ENCODE measurements around the gene CNTNAP2. TPM values are rescaled to one million over a fixed set of nuclear protein-coding genes. Genes with fewer than 3 reads are reported as not detected.

The CNTNAP2 gene
- total and polyA plus RNA-seq, 9 of the 15 experiments (the other 6 are each of a cell fraction or from before 2014, with no cell fraction given) = 0.04 to 0.62 (median 0.09) TPM; not detected in 4

- no peak for DNase-seq (ENCODE audit: extremely low read depth in 1 of 4, low spot score in 3 of 4)
- Histone ChIP-seq H3K36me3 (ENCODE audit: control insufficient read depth, insufficient read depth, low read length) (no peaks in the 10 kb centered on the region), H2AFZ (ENCODE audit: low read depth, low read length) (no peak overlapping the region; the same call in 1 of the 2 replicates), H3K4me2 (ENCODE audit: insufficient read depth, low read length) (no peak overlapping the region), H3K9me1 (ENCODE audit: control insufficient read depth, insufficient read depth, low read length) (no peaks in the 10 kb centered on the region), H4K20me1 (replicated peaks; ENCODE audit: control insufficient read depth, insufficient read depth, low read length) (no peaks in the 10 kb centered on the region), H3K4me3 (no peak overlapping the region), H3K9ac (ENCODE audit: insufficient read depth in 1 of 2, low read depth in 2 of 2, low read length in 2 of 2) (no peak overlapping the region), H3K79me2 (ENCODE audit: control insufficient read depth, insufficient read depth, low read length) (no peaks in the 10 kb centered on the region), H3K27ac (ENCODE audit: extremely low read depth, low read depth, low read length) (no peak overlapping the region), H3K9me3 (replicated peaks; ENCODE audit: control insufficient read depth, insufficient read depth, low read depth, low read length) (no peaks in the 10 kb centered on the region), H3K27me3 (ENCODE audit: control insufficient read depth in 2 of 2, insufficient read depth in 2 of 2, low read length in 2 of 2) (no peaks in the 10 kb centered on the region), H3K4me1 (replicated peaks in 1 of 2; ENCODE audit: control insufficient read depth in 2 of 2, insufficient read depth in 2 of 2, low read length in 2 of 2) (no peaks in the 10 kb centered on the region)
- WGBS (ENCODE audit: insufficient coverage, low coverage, missing lambda C conversion rate) = 3% methylated on average over 6 of the region's 6 CpGs
- ChIA-PET POLR2A (no interaction called here), CTCF (ENCODE audit: low intra/inter-chr PET ratio) (no interaction called here)
- in situ Hi-C loops (cut with MboI) (no loop called here), intact Hi-C loops (cut with micrococcal nuclease) (no loop called here)
- no peak for FAIRE-seq
- BruUV-seq (replicated peaks) = no TSS peak
- TF ChIP-seq SOX6 (IDR thresholded peaks at IDR 0.05) (no peak), SMAD3 (CRISPR knock-in tag; conservative IDR thresholded peaks at IDR 0.05) (no peak), CBX1 (IDR thresholded peaks at IDR 0.05; ENCODE audit: low read depth) (no peak), ZBTB17 (CRISPR knock-in tag; IDR thresholded peaks at IDR 0.05) (no peak), ZNF444 (CRISPR knock-in tag; IDR thresholded peaks at IDR 0.05) (no peak), C11orf30 (IDR thresholded peaks at IDR 0.05; ENCODE audit: low read depth) (no peak), ZNF354B (CRISPR knock-in tag; IDR thresholded peaks at IDR 0.05) (no peak)
- peak; percentile 55 for ATAC-seq
Observed at GRCh38 chr7:148153616-148154284, 2037.1 kb downstream of the CNTNAP2 start.

GRCh38 chr7:148155000-148155399, 2038.4 kb downstream of the CNTNAP2 start:
- in situ Hi-C loops (cut with MboI) = no loop called here
- POLR2A ChIA-PET = no interaction called here
- no TSS peak for BruUV-seq (replicated peaks)

More at GRCh38 chr7:148155000-148155399, 2038.4 kb downstream of the CNTNAP2 start:
- 3% methylated on average over 9 of the region's 9 CpGs for WGBS (ENCODE audit: insufficient coverage, low coverage, missing lambda C conversion rate)
- Histone ChIP-seq H3K79me2 (ENCODE audit: control insufficient read depth, insufficient read depth, low read length) (no peaks in the 10 kb centered on the region), H3K9me1 (ENCODE audit: control insufficient read depth, insufficient read depth, low read length) (no peaks in the 10 kb centered on the region), H3K4me2 (ENCODE audit: insufficient read depth, low read length) (no peak overlapping the region), H4K20me1 (replicated peaks; ENCODE audit: control insufficient read depth, insufficient read depth, low read length) (no peaks in the 10 kb centered on the region), H3K9me3 (replicated peaks; ENCODE audit: control insufficient read depth, insufficient read depth, low read depth, low read length) (no peaks in the 10 kb centered on the region), H3K36me3 (ENCODE audit: control insufficient read depth, insufficient read depth, low read length) (no peaks in the 10 kb centered on the region), H3K4me3 (no peak overlapping the region), H3K9ac (ENCODE audit: insufficient read depth in 1 of 2, low read depth in 2 of 2, low read length in 2 of 2) (no peak overlapping the region), H3K27ac (ENCODE audit: extremely low read depth, low read depth, low read length) (no peak overlapping the region), H3K27me3 (ENCODE audit: control insufficient read depth in 2 of 2, insufficient read depth in 2 of 2, low read length in 2 of 2) (no peaks in the 10 kb centered on the region), H2AFZ (ENCODE audit: low read depth, low read length) (no peak overlapping the region), H3K4me1 (replicated peaks in 1 of 2; ENCODE audit: control insufficient read depth in 2 of 2, insufficient read depth in 2 of 2, low read length in 2 of 2) (no peaks in the 10 kb centered on the region)
- CTCF ChIA-PET (ENCODE audit: low intra/inter-chr PET ratio) = interaction anchor here (0.5 kb wide), 1 partner anchor 100 kb away, joined by 3 read pairs; no protein-coding TSS in a partner anchor
- intact Hi-C loops (cut with micrococcal nuclease) = no loop called here
- TF ChIP-seq PTTG1 (tag; IDR thresholded peaks at IDR 0.05; ENCODE audit: low read depth) (no peak), HBP1 (CRISPR knock-in tag; IDR thresholded peaks at IDR 0.05) (no peak), FOS (IDR thresholded peaks at IDR 0.05; ENCODE audit: extremely low read depth, insufficient read length) (no peak), RAD51 (IDR thresholded peaks at IDR 0.05; ENCODE audit: borderline replicate concordance, low read depth) (no peak), SP1 (CRISPR knock-in tag; IDR thresholded peaks at IDR 0.05) (no peak), RBM15 (IDR thresholded peaks at IDR 0.05; ENCODE audit: insufficient read depth, low read length) (no peak), POU5F1 (IDR thresholded peaks at IDR 0.05; ENCODE audit: borderline replicate concordance, low read depth, low read length, partially characterized antibody) (no peak), NR0B1 (IDR thresholded peaks at IDR 0.05; ENCODE audit: partially characterized antibody) (no peak), BMI1 (IDR thresholded peaks at IDR 0.05; ENCODE audit: low read length) (no peak)
- no peak for DNase-seq (ENCODE audit: extremely low read depth in 1 of 4, low spot score in 3 of 4)
- no peak for ATAC-seq
- FAIRE-seq = no peak
